GM15510 (cell line): Measurements from ENCODE around the gene EID1.

ENCODE experiments used
- POLR2A ChIP-seq: IDR thresholded peaks from 3 replicates; pipeline ENCODE4 v1.6.1; 2011; ENCODE audit warnings: borderline replicate concordance; ENCODE audit not compliant: insufficient read length; ENCODE audit errors: extremely low read depth

Gene EID1

DNA sequence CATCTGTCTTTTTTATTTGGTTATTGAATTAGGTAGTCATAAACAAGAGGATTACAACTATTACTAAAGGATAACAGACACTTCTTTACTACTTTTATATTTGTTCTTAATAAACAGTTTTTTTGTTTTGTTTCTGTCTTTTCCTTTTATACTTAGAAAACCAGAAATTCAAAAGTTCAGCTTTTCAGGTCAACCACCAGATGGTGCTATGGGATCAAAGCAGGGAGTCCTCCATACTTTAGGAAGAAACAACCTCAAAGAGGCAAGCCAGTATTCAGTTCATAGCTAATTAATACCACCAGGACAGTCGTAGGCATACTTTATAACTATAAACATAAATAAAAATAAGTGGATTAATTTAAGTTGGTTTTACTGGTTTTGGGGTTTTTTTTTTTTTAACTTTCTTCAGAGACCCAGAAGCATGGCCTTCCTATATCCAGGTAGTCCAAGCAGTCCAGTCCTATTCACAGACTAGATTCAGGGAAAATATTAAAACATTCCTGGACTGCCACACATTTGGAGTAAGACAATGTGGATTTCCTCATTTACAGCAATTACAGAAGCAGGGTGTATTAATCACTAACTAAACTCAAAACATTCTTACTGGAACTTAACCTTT lies 16.0 kb upstream of the EID1 start:
- TF ChIP-seq POLR2A = no peak

DNA sequence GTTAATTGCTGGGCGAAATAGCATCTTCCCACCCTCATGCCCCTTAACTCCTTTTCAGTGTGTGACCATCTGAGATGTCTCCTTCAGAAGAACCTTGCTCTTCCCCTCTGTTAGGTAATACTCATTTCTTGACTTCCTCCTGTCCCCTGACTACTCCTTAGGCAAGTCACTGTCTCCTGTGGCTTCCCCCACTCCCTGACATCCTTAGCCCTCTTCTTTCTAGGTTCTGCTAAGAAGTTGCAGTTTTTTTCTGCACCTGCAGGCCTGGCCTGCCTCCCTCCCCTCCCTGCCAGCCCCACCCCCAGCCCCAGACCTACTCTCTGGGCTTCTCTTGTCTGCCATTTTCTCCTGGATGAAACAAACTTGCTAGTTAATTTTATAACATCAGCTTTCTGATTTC lies 15.2 kb upstream of the EID1 start:
- TF ChIP-seq POLR2A = no peak

DNA sequence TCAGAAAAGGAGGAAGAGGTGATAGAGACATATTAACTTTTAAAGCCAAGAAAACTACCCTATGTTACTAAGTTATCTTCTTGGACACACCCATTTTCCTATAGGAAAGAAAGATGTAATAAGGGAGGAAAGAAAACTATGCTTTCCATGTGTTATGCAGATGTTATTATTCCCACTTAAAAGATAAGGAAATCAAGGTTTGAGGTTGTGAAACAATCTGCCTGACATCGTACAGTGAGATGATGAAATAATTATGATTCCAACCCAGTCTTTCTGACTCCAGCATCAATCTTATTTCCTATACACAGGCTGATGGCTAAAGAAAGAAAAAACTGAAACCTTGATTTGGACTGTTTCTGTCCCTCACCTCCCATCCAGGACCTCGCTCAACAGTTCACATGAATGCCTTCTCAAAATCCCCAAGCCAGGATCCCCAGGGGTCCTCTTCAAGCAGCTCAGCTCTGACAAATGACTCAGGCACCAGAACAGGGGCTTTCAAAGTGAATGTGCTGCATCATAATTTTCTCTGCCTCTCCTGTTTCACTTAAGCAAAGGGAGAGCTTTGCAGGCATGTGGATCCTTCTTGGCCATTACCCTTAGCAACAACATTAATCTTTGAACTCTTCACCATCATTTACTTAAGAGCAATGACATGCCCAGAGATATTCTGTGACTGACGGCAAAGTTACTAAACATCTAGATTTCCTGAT lies 12.4 kb upstream of the EID1 start:
- TF ChIP-seq POLR2A = no peak

DNA sequence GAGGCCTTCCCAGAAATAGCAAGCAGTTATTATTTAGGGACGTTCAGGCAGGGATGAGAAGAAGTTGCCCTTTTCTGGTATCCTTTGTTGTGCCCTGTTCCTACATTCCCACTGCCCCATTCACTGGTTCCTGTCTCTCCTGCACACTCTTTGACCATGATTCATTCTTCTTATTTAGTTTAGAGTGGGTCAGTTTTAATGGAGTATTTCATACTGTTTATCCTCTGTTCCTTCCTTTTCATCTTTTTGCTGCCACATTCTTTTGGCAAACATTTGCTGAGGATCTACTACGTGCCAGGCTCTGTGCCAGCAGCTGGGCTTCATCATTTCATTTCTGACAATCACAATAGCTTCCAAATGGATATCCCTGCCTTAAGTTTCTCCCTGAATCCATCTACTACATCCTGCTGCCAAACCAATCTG lies 11.8 kb upstream of the EID1 start:
- TF ChIP-seq POLR2A = no peak

DNA sequence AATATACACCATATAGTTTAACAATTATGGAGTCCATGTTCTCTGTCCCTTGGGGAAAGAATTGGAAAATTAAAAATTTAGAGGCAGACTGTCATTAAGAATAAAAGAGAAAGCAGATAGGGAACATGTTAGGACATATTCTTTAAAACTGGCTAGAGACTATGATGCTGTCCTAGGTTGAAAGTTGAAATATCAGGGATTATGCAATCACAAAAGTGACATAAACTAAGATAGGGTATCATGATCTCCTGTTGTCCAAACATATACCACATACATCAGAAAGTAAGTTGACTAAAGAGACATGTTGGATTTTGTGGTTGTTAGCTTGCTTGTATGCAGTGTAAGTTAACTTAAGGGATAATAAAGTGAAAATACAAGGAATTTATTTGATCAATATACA lies 9.9 kb upstream of the EID1 start:
- no peak for TF ChIP-seq POLR2A

DNA sequence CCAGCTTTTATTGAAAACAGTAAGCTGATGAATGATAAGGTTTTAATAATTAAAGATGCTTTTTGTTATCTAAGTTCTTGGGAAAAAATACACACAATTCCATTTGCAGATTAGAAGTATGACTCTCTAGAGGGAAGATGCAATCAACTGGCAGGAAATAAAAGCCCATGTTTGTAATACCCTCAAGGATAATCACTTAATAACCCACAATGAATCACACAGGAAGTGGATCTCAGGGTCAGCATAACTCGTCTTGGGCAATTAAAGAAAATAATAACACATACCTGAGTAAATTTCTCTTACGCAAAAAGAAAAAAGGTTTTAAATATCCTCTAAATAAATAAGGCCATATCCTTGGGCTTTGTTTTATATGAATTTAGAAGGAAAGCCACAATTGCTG lies 9.4 kb upstream of the EID1 start:
- TF ChIP-seq POLR2A = no peak

DNA sequence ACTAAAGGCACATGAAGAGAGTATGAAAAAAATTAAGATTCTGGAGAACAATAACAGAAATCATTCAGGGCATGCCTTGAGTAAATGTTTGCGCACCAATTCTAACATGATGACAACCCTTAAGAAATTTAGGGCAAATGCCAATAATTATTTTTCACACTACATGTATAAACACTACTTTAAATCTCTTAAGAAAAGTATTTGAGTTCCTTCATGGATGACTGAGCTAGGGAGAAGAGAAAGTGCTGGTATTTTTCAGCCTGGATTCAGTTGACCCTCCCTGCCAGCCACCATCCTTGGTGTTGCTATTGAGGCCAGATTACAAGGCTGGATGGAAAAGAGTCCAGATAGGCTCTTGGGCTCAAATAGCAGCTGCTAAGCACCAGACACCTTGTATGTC lies 8.0 kb upstream of the EID1 start:
- TF ChIP-seq POLR2A = no peak

DNA sequence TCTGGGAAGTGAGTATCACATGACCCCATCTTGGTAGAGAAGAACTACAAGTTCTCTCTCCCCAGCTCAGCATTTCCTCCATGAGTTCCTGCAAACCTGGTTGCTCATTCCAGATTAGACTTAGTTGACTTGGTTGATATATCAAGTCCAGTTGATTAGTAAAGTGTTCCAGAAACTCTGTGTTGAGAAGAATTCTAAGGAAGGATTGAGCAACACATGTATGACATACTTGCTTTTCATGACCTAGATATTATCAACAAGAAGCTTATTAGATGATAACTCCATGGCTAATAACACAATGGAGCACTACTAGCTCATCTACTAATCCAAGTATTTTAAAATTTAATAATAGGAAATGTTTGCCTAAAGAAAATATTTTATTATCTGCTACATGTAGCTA lies 6.4 kb upstream of the EID1 start:
- TF ChIP-seq POLR2A = no peak

DNA sequence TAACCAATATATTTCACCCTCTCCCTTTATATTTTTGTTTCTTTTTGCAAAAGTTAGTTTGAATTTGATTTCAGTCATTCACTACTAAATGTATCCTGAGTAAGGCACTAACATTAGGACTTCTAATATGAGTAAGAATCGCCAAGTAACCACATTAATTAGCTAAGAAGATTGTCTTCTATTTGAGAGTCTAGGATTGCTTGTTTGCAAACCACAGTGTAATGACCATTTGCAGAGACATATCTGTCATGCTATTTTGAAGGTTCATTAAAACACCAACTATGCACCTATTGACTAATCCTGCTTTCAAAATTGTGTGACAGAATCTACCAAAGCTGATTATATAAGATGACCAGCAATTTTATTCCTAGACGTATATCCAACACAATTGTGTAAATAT lies 5.3 kb upstream of the EID1 start:
- TF ChIP-seq POLR2A = no peak

DNA sequence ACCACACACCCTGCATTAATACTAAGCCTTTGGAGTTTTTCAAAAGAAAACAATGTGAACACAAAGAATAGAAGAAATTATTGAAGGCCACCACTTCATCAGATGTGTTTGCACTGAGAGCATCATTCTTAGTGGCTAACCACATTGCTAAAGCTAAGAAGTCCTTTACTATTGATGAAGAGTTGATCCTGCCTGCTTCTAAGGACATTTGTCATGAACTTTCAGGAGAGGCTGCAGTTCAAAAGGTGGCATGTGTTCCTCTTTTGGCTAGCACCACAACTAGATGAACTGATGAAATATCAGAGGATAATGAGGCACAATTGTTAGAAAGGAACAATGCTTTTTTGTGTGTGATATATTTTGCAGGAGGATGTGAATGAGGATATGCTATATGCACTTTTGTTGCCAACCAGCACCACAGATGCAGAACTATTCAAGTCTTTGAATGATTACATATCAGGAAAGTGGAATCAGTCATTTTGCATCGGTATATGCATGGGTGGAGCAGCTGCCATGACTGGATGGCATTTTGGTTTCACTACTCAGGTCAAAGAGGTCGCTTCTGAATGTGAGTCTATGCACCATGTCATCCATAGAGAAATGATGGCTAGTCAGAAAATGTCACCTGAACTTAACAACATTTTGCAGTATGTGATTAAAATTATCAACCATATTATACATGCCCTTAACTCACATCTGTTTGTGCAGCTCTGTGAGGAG lies 2.5 kb upstream of the EID1 start:
- no peak for TF ChIP-seq POLR2A

DNA sequence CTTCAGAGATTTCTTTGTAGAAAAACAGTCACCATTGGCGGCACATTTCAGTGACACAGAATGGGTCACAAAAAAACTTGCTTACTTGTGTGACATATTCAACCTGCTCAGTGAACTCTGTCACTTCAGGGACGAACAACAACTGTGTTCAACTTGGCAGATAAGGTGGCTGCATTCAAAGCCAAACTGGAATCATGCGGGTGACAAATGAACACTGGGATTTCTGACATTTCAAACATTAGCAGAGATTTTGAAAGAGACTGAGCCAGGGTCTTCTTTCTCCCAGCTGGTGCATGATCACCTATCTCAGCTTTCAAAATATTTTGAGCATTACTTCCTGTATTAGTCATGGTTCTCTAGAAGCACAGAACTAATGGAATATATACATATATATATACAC lies 1.9 kb upstream of the EID1 start:
- TF ChIP-seq POLR2A = no peak

DNA sequence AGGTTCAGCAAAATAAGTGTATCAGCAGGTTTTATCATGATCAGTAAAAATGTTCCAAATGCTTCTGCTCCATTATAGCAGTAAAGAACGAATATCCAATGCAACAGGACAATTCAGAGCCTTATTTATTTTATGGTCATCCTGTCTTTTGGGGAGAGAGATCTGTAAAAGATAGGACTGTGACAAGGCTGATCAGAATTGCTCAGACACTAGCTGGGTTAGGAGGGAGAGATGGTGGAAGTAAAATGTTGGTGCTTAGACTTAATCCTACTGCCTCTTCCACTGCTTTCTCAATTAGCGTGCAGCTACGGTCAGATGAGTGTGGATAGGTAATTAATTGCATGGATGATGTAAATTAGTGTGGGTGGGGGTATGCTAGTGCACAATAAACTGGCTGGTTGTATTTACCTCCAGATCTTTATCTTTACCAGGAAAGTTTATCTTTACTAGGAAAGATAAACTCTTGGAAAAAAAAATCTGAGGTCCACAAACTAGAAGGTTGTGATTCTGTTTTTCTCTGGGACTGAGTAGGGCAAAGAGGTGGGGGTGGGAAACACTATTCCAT lies 2.2 kb downstream of the EID1 start:
- no peak for TF ChIP-seq POLR2A

DNA sequence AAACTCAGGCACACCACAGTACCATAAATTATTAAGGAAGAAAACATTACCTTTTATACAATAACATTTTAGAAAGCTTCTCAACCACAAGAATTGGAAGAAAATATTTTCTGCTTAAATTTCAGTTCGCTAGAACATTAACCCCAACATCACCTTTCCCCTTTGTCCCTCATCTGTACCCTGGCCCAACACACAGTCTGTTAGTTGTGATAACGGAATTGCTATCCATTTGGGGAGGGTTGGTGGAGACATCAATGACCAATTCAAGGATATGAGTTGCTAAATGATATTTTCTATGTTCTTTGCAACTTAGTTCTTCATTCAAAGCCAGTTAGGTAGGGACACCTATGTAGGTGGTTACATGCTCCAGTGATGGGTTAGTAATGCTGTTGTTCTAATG lies 5.8 kb downstream of the EID1 start:
- TF ChIP-seq POLR2A = no peak

DNA sequence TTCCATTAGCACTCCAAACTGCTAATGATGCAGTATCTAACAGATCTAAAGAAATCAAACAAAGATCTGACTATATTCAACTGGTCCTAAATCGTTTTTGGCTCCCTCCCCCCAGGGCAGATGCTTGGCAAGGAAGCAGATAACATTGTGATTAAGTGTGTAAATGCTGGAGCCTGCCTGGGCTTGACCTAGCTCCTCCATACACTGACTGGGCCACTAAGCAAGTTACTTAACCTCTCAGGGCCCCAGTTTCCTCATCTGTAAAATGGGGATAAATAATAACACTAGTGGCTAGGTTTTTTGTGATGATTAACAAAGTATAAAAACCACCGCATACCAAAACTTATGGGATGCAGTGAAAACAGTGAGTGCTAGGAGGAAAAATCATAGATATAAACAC lies 9.2 kb downstream of the EID1 start:
- TF ChIP-seq POLR2A = no peak

DNA sequence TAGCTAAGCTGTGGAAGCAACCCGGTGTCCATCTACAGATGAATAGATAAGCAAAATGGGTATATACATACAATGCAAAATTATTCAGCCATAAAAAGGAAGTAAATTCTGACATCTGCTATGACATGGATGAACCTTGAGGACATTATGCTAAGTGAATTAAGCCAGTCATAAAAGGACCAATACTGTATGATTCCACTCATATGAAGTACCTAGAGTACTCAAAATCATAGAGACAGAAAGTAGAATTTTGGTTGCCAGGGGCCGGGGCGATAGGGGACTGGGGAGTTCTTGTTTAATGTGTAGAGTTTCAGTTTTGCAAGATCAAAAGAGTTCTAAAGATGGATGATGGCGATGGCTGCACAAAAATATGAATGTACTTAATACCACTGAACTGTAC lies 10.3 kb downstream of the EID1 start:
- TF ChIP-seq POLR2A = no peak
